WTC11 (cell line): Measurements from ENCODE around the gene ANKRD65. TPM values are rescaled to one million over a fixed set of nuclear protein-coding genes. Genes with fewer than 3 reads are reported as not detected.

Experiments used
- ATAC-seq: fragments of 200-7000 bp; cut with Tn5 transposase; 2 replicates; pipeline ENCODE4 v1.10.0; 2021; ENCODE audit warnings: mild to moderate bottlenecking, moderate library complexity
- CTCF ChIA-PET: fragments of 300-600 bp; sonication (Branson Sonifier 250); formaldehyde crosslinking; loops from one replicate; lab custom pipeline; 2021; ENCODE audit warnings: antibody characterized with exemption; lab: Charles Lee
- POLR2A ChIA-PET: fragments of 350-600 bp; sonication (Branson Sonifier 250); formaldehyde crosslinking; loops from one replicate; lab custom pipeline; 2021; ENCODE audit warnings: antibody characterized with exemption; lab: Charles Lee
- DNase-seq: peaks from one replicate; pipeline ENCODE4 v3.0.0; 2021; ENCODE audit warnings: low spot score
- H3K27ac Mint-ChIP-seq: 2 replicates; pipeline ENCODE4 v1.8.0; 2021; ENCODE audit warnings: mixed read lengths
- H3K27me3 Mint-ChIP-seq: 2 replicates; pipeline ENCODE4 v1.8.0; 2021; ENCODE audit warnings: low read depth, mild to moderate bottlenecking, moderate library complexity, mixed read lengths
- H3K36me3 Mint-ChIP-seq: 2 replicates; pipeline ENCODE4 v1.8.0; 2021; ENCODE audit warnings: mixed read lengths
- H3K4me1 Mint-ChIP-seq: 2 replicates; pipeline ENCODE4 v1.8.0; 2022; ENCODE audit warnings: mixed read lengths
- H3K4me3 Mint-ChIP-seq: 2 replicates; pipeline ENCODE4 v1.8.0; 2021; ENCODE audit warnings: mild to moderate bottlenecking, moderate library complexity, mixed read lengths
- H3K9me3 Mint-ChIP-seq: 2 replicates; pipeline ENCODE4 v1.8.0; 2021; ENCODE audit warnings: mixed read lengths
- EMX1 ChIP-seq: fragments of 250-450 bp; sonication (Bioruptor Pico); IDR thresholded peaks from 2 replicates; pipeline ENCODE4 v1.8.0; 2021; ENCODE audit warnings: mild to moderate bottlenecking
- NR3C1 ChIP-seq: sonication (generic); formaldehyde crosslinking; conservative IDR thresholded peaks from 2 replicates; pipeline ENCODE4 v1.8.1; 2023; ENCODE audit warnings: low read depth, mild to moderate bottlenecking, missing genetic modification reagents
- OVOL2 ChIP-seq: fragments of 250-450 bp; sonication (Bioruptor Pico); IDR thresholded peaks from 2 replicates; pipeline ENCODE4 v1.9.0; 2021; ENCODE audit warnings: mild to moderate bottlenecking, borderline replicate concordance
- SOX15 ChIP-seq: fragments of 250-450 bp; sonication (Bioruptor Pico); IDR thresholded peaks from 2 replicates; pipeline ENCODE4 v1.9.0; 2021; ENCODE audit warnings: mild to moderate bottlenecking
- TCF7 ChIP-seq: sonication (generic); formaldehyde crosslinking; IDR thresholded peaks from 2 replicates; pipeline ENCODE4 v1.8.0; 2022; ENCODE audit warnings: mild to moderate bottlenecking, low read depth, missing genetic modification reagents, moderate library complexity
- TEAD4 ChIP-seq: sonication (generic); formaldehyde crosslinking; IDR thresholded peaks from 2 replicates; pipeline ENCODE4 v1.8.0; 2022; ENCODE audit warnings: mild to moderate bottlenecking, missing genetic modification reagents
- ZNF121 ChIP-seq: sonication (generic); formaldehyde crosslinking; IDR thresholded peaks from 2 replicates; pipeline ENCODE4 v1.8.0; 2023; ENCODE audit warnings: missing genetic modification reagents
- ZNF416 ChIP-seq: fragments of 250-450 bp; sonication (Bioruptor Pico); IDR thresholded peaks from 2 replicates; pipeline ENCODE4 v1.9.0; 2021; ENCODE audit warnings: mild to moderate bottlenecking, inconsistent platforms
- total RNA-seq: library from RNA; stranded (reverse); gene quantifications from 3 replicates; pipeline ENCODE4 v1.2.3, GENCODE V29; 2021
- TF ChIP-seq, protein P1 (sequence below): fragments of 250-450 bp; sonication (Bioruptor Pico); IDR thresholded peaks from 2 replicates; pipeline ENCODE4 v1.9.0; 2021; ENCODE audit warnings: mild to moderate bottlenecking, borderline replicate concordance
- TF ChIP-seq, protein P2 (sequence below): fragments of 250-450 bp; sonication (Bioruptor Pico); IDR thresholded peaks from 2 replicates; pipeline ENCODE4 v1.9.0; 2021; ENCODE audit warnings: mild to moderate bottlenecking
- TF ChIP-seq, protein P3 (sequence below): fragments of 250-450 bp; sonication (Bioruptor Pico); IDR thresholded peaks from 2 replicates; pipeline ENCODE4 v1.8.0; 2021; ENCODE audit warnings: mild to moderate bottlenecking
- TF ChIP-seq, protein P4 (sequence below): fragments of 250-450 bp; sonication (Bioruptor Pico); IDR thresholded peaks from 2 replicates; pipeline ENCODE4 v1.9.0; 2021; ENCODE audit warnings: mild to moderate bottlenecking
- TF ChIP-seq, protein P5 (sequence below): sonication (generic); formaldehyde crosslinking; IDR thresholded peaks from 2 replicates; pipeline ENCODE4 v1.8.1; 2023; ENCODE audit warnings: mild to moderate bottlenecking, missing genetic modification reagents, moderate library complexity
- TF ChIP-seq, protein P6 (sequence below): sonication (generic); formaldehyde crosslinking; IDR thresholded peaks from 2 replicates; pipeline ENCODE4 v1.8.1; 2023; ENCODE audit warnings: mild to moderate bottlenecking, missing genetic modification reagents
- TF ChIP-seq, protein P7 (sequence below): sonication (generic); formaldehyde crosslinking; IDR thresholded peaks from 2 replicates; pipeline ENCODE4 v1.8.0; 2022; ENCODE audit warnings: missing genetic modification reagents

Gene ANKRD65
- total RNA-seq, 1 experiment from 2014 or later = 1.9 TPM

DNA sequence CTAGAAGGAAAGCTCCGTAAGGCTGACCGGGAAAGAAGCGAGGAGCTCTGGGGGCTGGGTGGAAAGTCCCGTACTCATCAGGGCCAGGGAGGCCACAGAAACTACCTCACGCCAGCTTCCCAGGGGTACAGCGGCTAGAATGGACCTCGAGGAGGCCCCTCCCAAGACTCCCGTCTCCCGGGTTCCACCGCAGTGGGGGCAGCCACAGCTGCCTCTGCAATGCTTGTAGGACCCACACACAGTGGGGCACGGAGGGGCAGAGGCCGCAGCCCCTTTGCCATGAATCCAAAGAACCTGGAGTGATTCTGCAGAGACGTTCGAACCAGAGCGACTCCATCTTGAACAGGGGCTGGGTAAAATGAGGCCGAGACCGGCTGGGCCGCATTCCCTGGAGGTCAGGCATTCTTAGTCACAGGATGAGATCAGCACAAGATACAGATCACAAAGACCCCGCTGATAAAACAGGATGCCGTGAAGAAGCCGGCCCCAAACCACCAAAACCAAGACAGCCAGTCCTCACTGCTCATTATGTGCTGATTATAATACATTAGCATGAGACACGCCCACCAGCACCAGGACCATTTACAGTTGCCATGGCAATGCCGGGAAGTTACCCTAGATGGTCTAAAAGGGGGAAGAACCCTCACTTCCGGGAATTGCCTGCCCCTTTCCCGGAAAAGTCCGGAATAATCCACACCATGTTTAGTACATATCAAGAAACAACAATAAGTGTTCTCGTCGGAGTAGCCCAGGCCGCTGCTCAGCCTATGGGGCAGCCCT is 1.6 kb upstream of the ANKRD65 start (continued):
- TF ChIP-seq, protein P1, sequence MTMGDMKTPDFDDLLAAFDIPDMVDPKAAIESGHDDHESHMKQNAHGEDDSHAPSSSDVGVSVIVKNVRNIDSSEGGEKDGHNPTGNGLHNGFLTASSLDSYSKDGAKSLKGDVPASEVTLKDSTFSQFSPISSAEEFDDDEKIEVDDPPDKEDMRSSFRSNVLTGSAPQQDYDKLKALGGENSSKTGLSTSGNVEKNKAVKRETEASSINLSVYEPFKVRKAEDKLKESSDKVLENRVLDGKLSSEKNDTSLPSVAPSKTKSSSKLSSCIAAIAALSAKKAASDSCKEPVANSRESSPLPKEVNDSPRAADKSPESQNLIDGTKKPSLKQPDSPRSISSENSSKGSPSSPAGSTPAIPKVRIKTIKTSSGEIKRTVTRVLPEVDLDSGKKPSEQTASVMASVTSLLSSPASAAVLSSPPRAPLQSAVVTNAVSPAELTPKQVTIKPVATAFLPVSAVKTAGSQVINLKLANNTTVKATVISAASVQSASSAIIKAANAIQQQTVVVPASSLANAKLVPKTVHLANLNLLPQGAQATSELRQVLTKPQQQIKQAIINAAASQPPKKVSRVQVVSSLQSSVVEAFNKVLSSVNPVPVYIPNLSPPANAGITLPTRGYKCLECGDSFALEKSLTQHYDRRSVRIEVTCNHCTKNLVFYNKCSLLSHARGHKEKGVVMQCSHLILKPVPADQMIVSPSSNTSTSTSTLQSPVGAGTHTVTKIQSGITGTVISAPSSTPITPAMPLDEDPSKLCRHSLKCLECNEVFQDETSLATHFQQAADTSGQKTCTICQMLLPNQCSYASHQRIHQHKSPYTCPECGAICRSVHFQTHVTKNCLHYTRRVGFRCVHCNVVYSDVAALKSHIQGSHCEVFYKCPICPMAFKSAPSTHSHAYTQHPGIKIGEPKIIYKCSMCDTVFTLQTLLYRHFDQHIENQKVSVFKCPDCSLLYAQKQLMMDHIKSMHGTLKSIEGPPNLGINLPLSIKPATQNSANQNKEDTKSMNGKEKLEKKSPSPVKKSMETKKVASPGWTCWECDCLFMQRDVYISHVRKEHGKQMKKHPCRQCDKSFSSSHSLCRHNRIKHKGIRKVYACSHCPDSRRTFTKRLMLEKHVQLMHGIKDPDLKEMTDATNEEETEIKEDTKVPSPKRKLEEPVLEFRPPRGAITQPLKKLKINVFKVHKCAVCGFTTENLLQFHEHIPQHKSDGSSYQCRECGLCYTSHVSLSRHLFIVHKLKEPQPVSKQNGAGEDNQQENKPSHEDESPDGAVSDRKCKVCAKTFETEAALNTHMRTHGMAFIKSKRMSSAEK = peak; percentile 91
- no peak for TF ChIP-seq NR3C1
- TF ChIP-seq ZNF416 (CRISPR knock-in tag) = peak; percentile 39; the same call in 1 of the 2 replicates
- TF ChIP-seq, protein P2, sequence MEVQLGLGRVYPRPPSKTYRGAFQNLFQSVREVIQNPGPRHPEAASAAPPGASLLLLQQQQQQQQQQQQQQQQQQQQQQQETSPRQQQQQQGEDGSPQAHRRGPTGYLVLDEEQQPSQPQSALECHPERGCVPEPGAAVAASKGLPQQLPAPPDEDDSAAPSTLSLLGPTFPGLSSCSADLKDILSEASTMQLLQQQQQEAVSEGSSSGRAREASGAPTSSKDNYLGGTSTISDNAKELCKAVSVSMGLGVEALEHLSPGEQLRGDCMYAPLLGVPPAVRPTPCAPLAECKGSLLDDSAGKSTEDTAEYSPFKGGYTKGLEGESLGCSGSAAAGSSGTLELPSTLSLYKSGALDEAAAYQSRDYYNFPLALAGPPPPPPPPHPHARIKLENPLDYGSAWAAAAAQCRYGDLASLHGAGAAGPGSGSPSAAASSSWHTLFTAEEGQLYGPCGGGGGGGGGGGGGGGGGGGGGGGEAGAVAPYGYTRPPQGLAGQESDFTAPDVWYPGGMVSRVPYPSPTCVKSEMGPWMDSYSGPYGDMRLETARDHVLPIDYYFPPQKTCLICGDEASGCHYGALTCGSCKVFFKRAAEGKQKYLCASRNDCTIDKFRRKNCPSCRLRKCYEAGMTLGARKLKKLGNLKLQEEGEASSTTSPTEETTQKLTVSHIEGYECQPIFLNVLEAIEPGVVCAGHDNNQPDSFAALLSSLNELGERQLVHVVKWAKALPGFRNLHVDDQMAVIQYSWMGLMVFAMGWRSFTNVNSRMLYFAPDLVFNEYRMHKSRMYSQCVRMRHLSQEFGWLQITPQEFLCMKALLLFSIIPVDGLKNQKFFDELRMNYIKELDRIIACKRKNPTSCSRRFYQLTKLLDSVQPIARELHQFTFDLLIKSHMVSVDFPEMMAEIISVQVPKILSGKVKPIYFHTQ (CRISPR knock-in tag) = 0 out of 2 replicates have a peak, but pooled peaks have one; percentile 49
- peak; percentile 60; the same call in 1 of the 2 replicates for TF ChIP-seq EMX1 (CRISPR knock-in tag)
- no peak for TF ChIP-seq ZNF121 (CRISPR knock-in tag)
- TF ChIP-seq, protein P3, sequence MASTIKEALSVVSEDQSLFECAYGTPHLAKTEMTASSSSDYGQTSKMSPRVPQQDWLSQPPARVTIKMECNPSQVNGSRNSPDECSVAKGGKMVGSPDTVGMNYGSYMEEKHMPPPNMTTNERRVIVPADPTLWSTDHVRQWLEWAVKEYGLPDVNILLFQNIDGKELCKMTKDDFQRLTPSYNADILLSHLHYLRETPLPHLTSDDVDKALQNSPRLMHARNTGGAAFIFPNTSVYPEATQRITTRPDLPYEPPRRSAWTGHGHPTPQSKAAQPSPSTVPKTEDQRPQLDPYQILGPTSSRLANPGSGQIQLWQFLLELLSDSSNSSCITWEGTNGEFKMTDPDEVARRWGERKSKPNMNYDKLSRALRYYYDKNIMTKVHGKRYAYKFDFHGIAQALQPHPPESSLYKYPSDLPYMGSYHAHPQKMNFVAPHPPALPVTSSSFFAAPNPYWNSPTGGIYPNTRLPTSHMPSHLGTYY (CRISPR knock-in tag) = 0 out of 2 replicates have a peak, but pooled peaks have one; percentile 39
- no peak for TF ChIP-seq OVOL2 (CRISPR knock-in tag)

DNA sequence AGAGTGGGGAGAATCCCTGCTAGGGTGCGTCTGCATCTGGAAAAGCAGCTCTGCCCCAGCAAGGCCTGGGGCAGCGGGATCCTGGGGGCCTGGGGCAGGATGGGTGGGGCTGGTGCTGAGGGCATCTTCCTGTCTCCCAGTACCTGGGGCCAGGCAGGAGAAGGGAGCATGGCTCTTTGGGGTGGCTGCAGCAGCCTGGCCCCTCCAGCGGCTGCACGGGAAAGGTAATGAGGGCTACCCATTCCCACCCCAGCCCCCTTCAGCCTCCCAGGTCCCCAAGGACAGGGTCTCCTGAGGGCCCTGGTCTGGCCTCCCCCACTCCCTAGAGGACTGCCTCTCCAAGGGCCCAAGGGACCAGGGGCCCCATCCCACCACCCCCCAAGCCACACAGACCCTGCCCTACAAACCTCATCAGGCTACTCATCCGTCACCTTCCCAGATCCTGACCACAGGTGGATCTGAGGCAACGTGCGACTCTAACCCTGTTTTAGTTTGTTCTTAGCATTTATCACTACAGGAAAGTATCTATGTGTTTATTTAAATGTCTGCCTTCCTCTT is 910 bp upstream of the ANKRD65 start:
- ChIA-PET CTCF (interaction anchor here (1.2 kb wide), 1 partner anchor 20 kb away, joined by 4 read pairs; no protein-coding TSS in a partner anchor), POLR2A (no interaction called here)
- Mint-ChIP-seq H3K9me3 (no peaks in the 10 kb centered on the region), H3K36me3 (no peaks in the 10 kb centered on the region), H3K4me3 (no peak overlapping the region), H3K4me1 (peaks cover 40% of the 10 kb centered on the region), H3K27ac (peak overlapping the region; percentile 68), H3K27me3 (peaks cover 2% of the 10 kb centered on the region; the same call in 1 of the 2 replicates)
- ATAC-seq (no peak), DNase-seq (no peak)
- TF ChIP-seq, protein P4, sequence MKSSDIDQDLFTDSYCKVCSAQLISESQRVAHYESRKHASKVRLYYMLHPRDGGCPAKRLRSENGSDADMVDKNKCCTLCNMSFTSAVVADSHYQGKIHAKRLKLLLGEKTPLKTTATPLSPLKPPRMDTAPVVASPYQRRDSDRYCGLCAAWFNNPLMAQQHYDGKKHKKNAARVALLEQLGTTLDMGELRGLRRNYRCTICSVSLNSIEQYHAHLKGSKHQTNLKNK (CRISPR knock-in tag) = no peak
- TF ChIP-seq, protein P5, sequence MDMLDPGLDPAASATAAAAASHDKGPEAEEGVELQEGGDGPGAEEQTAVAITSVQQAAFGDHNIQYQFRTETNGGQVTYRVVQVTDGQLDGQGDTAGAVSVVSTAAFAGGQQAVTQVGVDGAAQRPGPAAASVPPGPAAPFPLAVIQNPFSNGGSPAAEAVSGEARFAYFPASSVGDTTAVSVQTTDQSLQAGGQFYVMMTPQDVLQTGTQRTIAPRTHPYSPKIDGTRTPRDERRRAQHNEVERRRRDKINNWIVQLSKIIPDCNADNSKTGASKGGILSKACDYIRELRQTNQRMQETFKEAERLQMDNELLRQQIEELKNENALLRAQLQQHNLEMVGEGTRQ (CRISPR knock-in tag) = no peak
- TF ChIP-seq, protein P2 (CRISPR knock-in tag) = no peak
- no peak for TF ChIP-seq ZNF416 (CRISPR knock-in tag)
- TF ChIP-seq, protein P6, sequence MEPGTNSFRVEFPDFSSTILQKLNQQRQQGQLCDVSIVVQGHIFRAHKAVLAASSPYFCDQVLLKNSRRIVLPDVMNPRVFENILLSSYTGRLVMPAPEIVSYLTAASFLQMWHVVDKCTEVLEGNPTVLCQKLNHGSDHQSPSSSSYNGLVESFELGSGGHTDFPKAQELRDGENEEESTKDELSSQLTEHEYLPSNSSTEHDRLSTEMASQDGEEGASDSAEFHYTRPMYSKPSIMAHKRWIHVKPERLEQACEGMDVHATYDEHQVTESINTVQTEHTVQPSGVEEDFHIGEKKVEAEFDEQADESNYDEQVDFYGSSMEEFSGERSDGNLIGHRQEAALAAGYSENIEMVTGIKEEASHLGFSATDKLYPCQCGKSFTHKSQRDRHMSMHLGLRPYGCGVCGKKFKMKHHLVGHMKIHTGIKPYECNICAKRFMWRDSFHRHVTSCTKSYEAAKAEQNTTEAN (CRISPR knock-in tag) = no peak
- TF ChIP-seq, protein P7, sequence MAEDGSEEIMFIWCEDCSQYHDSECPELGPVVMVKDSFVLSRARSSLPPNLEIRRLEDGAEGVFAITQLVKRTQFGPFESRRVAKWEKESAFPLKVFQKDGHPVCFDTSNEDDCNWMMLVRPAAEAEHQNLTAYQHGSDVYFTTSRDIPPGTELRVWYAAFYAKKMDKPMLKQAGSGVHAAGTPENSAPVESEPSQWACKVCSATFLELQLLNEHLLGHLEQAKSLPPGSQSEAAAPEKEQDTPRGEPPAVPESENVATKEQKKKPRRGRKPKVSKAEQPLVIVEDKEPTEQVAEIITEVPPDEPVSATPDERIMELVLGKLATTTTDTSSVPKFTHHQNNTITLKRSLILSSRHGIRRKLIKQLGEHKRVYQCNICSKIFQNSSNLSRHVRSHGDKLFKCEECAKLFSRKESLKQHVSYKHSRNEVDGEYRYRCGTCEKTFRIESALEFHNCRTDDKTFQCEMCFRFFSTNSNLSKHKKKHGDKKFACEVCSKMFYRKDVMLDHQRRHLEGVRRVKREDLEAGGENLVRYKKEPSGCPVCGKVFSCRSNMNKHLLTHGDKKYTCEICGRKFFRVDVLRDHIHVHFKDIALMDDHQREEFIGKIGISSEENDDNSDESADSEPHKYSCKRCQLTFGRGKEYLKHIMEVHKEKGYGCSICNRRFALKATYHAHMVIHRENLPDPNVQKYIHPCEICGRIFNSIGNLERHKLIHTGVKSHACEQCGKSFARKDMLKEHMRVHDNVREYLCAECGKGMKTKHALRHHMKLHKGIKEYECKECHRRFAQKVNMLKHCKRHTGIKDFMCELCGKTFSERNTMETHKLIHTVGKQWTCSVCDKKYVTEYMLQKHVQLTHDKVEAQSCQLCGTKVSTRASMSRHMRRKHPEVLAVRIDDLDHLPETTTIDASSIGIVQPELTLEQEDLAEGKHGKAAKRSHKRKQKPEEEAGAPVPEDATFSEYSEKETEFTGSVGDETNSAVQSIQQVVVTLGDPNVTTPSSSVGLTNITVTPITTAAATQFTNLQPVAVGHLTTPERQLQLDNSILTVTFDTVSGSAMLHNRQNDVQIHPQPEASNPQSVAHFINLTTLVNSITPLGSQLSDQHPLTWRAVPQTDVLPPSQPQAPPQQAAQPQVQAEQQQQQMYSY (CRISPR knock-in tag) = no peak
- TF ChIP-seq TEAD4 = no peak
- TF ChIP-seq TCF7 = no peak
- TF ChIP-seq SOX15 (CRISPR knock-in tag) = no peak
